Amygdala (tissue), 56 donors: ENCODE data around the gene EYS.

Source experiments
- DNase-seq, 56 donors: peaks; one replicate each; lab custom pipeline; 2025; lab: John Stamatoyannopoulos, UW

Gene EYS

GRCh38 chr6:64750910-64751309 lies 956.1 kb downstream of the EYS start:
- DNase-seq = no peak

- no peak for DNase-seq
Measured at GRCh38 chr6:64737418-64737817, 969.6 kb downstream of the EYS start.

- no peak for DNase-seq
Measured at GRCh38 chr6:64736421-64736950, 970.5 kb downstream of the EYS start.

- DNase-seq = peak in 1 of 56 donors; percentile 1
Measured at GRCh38 chr6:64733433-64733832, 973.6 kb downstream of the EYS start.

- DNase-seq = no peak
Measured at GRCh38 chr6:64732888-64733287, 974.1 kb downstream of the EYS start.

- no peak for DNase-seq
Measured at GRCh38 chr6:64729522-64729921, 977.5 kb downstream of the EYS start.

- no peak for DNase-seq
Measured at GRCh38 chr6:64727075-64727474, 980.0 kb downstream of the EYS start.

GRCh38 chr6:64724091-64724490 lies 982.9 kb downstream of the EYS start:
- DNase-seq = no peak

- DNase-seq = no peak
Measured at GRCh38 chr6:64723327-64724058, 983.5 kb downstream of the EYS start.

GRCh38 chr6:64721865-64722264 lies 985.2 kb downstream of the EYS start:
- no peak for DNase-seq

- no peak for DNase-seq
Measured at GRCh38 chr6:64717281-64717680, 989.7 kb downstream of the EYS start.

GRCh38 chr6:64715624-64716023 lies 991.4 kb downstream of the EYS start:
- no peak for DNase-seq

- no peak for DNase-seq
Measured at GRCh38 chr6:64714073-64714472, 993.0 kb downstream of the EYS start.

- DNase-seq = no peak
Measured at GRCh38 chr6:64713175-64713574, 993.9 kb downstream of the EYS start.

GRCh38 chr6:64712606-64713005 lies 994.4 kb downstream of the EYS start:
- no peak for DNase-seq

GRCh38 chr6:64703922-64704321 lies 1003.1 kb downstream of the EYS start:
- DNase-seq = no peak

- DNase-seq = no peak
Measured at GRCh38 chr6:64696053-64696452, 1011.0 kb downstream of the EYS start.

GRCh38 chr6:64694356-64694755 lies 1012.7 kb downstream of the EYS start:
- no peak for DNase-seq

- DNase-seq = no peak
Measured at GRCh38 chr6:64691064-64691463, 1016.0 kb downstream of the EYS start.

- no peak for DNase-seq
Measured at GRCh38 chr6:64685401-64685800, 1021.6 kb downstream of the EYS start.

- no peak for DNase-seq
Measured at GRCh38 chr6:64683682-64684081, 1023.3 kb downstream of the EYS start.

GRCh38 chr6:64681416-64682160 lies 1025.4 kb downstream of the EYS start:
- DNase-seq = no peak
